ENCODE measurements around the gene FAM78B.
A peak's percentile ranks its signal among the peaks of the same experiment; 100 is the strongest.

Gene FAM78B

DNA sequence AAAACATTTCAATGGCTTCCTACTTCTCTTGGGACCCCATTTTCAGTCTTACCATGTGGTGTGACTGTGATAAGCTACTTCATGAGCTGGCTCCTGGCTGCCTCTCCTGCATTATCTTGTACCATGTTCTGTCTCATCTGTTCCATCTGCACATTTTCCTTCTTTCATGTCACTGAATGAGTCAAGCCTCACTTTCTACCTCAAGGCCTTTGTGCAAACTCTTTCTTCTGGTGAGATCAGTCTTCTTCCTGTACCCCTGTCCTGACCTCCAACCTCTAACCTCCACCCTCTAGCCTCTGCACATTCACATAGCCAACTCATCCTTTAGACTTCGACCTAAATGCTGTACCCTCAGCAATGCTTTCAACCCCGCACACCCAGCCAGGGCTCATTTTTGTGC, 9.6 kb upstream of the FAM78B start:
- no peaks in the 10 kb centered on the region for H3K9me3 ChIP-seq (ENCODE audit: control insufficient read depth, insufficient read depth, low read length)
- H3K36me3 ChIP-seq (ENCODE audit: control insufficient read depth, insufficient read depth, low read length): no peaks in the 10 kb centered on the region
- no peaks in the 10 kb centered on the region for H3K27me3 ChIP-seq (ENCODE audit: control insufficient read depth, insufficient read depth, low read length)
- H3K4me1 ChIP-seq (ENCODE audit: control insufficient read depth, insufficient read depth, low read length): peaks cover 9% of the 10 kb centered on the region
- no peak overlapping the region for H3K4me3 ChIP-seq (ENCODE audit: low read depth, low read length)
- no peak overlapping the region for H3K9ac ChIP-seq (ENCODE audit: low read depth, low read length)

GRCh38 chr1:166175032-166175431, 8.2 kb upstream of the FAM78B start:
- H3K4me3 ChIP-seq (ENCODE audit: low read depth, low read length): no peak overlapping the region
- H3K4me1 ChIP-seq (ENCODE audit: control insufficient read depth, insufficient read depth, low read length): peaks cover 14% of the 10 kb centered on the region
- no peak overlapping the region for H3K9ac ChIP-seq (ENCODE audit: low read depth, low read length)
- H3K36me3 ChIP-seq (ENCODE audit: control insufficient read depth, insufficient read depth, low read length): no peaks in the 10 kb centered on the region
- no peaks in the 10 kb centered on the region for H3K9me3 ChIP-seq (ENCODE audit: control insufficient read depth, insufficient read depth, low read length)
- H3K27me3 ChIP-seq (ENCODE audit: control insufficient read depth, insufficient read depth, low read length): no peaks in the 10 kb centered on the region

GRCh38 chr1:166174108-166174507, 7.3 kb upstream of the FAM78B start:
- Histone ChIP-seq H3K36me3 (ENCODE audit: control insufficient read depth, insufficient read depth, low read length) (no peaks in the 10 kb centered on the region), H3K4me3 (ENCODE audit: low read depth, low read length) (no peak overlapping the region), H3K4me1 (ENCODE audit: control insufficient read depth, insufficient read depth, low read length) (peaks cover 19% of the 10 kb centered on the region), H3K9me3 (ENCODE audit: control insufficient read depth, insufficient read depth, low read length) (no peaks in the 10 kb centered on the region), H3K9ac (ENCODE audit: low read depth, low read length) (no peak overlapping the region), H3K27me3 (ENCODE audit: control insufficient read depth, insufficient read depth, low read length) (no peaks in the 10 kb centered on the region)

DNA sequence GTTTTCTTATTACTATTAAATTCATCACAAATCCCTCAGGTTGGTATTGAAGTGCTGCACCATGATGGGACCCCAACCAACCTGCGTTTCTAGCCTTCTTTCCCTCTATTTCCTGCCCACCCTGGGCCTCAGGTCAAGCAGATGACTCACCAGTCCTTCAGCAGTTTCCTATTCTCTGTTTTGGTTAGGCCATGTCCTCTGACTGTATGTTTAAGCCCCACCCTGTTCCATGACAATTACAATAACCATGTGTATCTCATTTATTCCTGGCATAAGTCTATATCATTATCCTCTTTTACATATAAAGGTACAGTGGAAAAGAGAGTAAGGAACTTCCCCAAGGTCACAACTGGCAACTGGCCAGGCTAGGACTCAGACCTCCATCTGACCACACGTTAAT, 5.3 kb upstream of the FAM78B start:
- peaks cover 3% of the 10 kb centered on the region for H3K27me3 ChIP-seq (ENCODE audit: control insufficient read depth, insufficient read depth, low read length)
- H3K4me3 ChIP-seq (ENCODE audit: low read depth, low read length): no peak overlapping the region
- H3K9ac ChIP-seq (ENCODE audit: low read depth, low read length): no peak overlapping the region
- H3K9me3 ChIP-seq (ENCODE audit: control insufficient read depth, insufficient read depth, low read length): no peaks in the 10 kb centered on the region
- no peaks in the 10 kb centered on the region for H3K36me3 ChIP-seq (ENCODE audit: control insufficient read depth, insufficient read depth, low read length)
- peaks cover 22% of the 10 kb centered on the region for H3K4me1 ChIP-seq (ENCODE audit: control insufficient read depth, insufficient read depth, low read length)

DNA sequence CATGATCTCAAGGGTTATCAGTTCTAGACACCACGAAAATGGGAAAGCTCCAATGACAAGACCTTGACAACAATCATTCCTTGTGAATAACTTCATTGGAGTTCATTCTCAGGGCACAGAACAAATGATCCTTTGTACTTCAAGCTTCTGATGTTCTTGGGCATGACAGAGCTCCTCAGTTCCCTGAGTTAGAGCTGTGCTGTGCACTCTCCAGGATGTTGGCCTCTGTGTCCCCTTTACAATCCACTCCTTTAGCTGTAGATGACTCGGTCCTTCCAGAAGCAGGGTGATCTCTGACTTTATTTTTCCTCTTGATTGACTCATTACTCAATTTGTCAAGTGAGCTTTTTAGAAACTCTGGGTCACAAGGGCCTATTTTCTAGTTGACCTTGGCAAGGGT, 3.9 kb upstream of the FAM78B start:
- peaks cover 6% of the 10 kb centered on the region for H3K27me3 ChIP-seq (ENCODE audit: control insufficient read depth, insufficient read depth, low read length)
- no peak overlapping the region for H3K4me3 ChIP-seq (ENCODE audit: low read depth, low read length)
- H3K9me3 ChIP-seq (ENCODE audit: control insufficient read depth, insufficient read depth, low read length): no peaks in the 10 kb centered on the region
- peaks cover 22% of the 10 kb centered on the region for H3K4me1 ChIP-seq (ENCODE audit: control insufficient read depth, insufficient read depth, low read length)
- no peak overlapping the region for H3K9ac ChIP-seq (ENCODE audit: low read depth, low read length)
- H3K36me3 ChIP-seq (ENCODE audit: control insufficient read depth, insufficient read depth, low read length): no peaks in the 10 kb centered on the region

GRCh38 chr1:166170075-166170474, 3.3 kb upstream of the FAM78B start:
- Histone ChIP-seq H3K36me3 (ENCODE audit: control insufficient read depth, insufficient read depth, low read length) (no peaks in the 10 kb centered on the region), H3K27me3 (ENCODE audit: control insufficient read depth, insufficient read depth, low read length) (peaks cover 10% of the 10 kb centered on the region), H3K4me3 (ENCODE audit: low read depth, low read length) (no peak overlapping the region), H3K4me1 (ENCODE audit: control insufficient read depth, insufficient read depth, low read length) (peaks cover 22% of the 10 kb centered on the region), H3K9ac (ENCODE audit: low read depth, low read length) (no peak overlapping the region), H3K9me3 (ENCODE audit: control insufficient read depth, insufficient read depth, low read length) (no peaks in the 10 kb centered on the region)

- no peaks in the 10 kb centered on the region for H3K36me3 ChIP-seq (ENCODE audit: control insufficient read depth, insufficient read depth, low read length)
- no peak overlapping the region for H3K9ac ChIP-seq (ENCODE audit: low read depth, low read length)
- H3K27me3 ChIP-seq (ENCODE audit: control insufficient read depth, insufficient read depth, low read length): peaks cover 17% of the 10 kb centered on the region
- no peak overlapping the region for H3K4me3 ChIP-seq (ENCODE audit: low read depth, low read length)
- H3K9me3 ChIP-seq (ENCODE audit: control insufficient read depth, insufficient read depth, low read length): no peaks in the 10 kb centered on the region
- H3K4me1 ChIP-seq (ENCODE audit: control insufficient read depth, insufficient read depth, low read length): peaks cover 21% of the 10 kb centered on the region
These were observed 2.4 kb upstream of the FAM78B start for GRCh38 chr1:166169182-166169581.

DNA sequence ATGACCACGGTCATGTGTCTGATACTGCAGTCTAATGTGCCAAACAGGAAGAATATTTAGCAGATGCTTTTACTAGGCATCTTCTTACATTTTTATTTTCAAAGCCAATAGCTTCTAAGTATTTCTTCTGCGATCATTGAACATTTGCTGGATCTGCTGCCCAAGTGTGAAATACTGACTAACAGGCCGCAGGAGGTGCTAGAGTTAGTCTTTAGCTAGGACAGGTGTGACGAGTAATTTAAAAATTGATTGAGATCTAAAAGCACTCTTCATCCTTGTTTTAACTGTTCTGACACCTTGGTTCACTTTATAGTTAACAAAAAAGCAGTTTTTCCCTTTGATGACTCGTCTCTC, 748 bp upstream of the FAM78B start:
- H3K4me1 ChIP-seq (ENCODE audit: control insufficient read depth, insufficient read depth, low read length): peaks cover 15% of the 10 kb centered on the region
- H3K4me3 ChIP-seq (ENCODE audit: low read depth, low read length): peak overlapping the region; percentile 83
- H3K27me3 ChIP-seq (ENCODE audit: control insufficient read depth, insufficient read depth, low read length): peaks cover 32% of the 10 kb centered on the region
- no peaks in the 10 kb centered on the region for H3K9me3 ChIP-seq (ENCODE audit: control insufficient read depth, insufficient read depth, low read length)
- H3K36me3 ChIP-seq (ENCODE audit: control insufficient read depth, insufficient read depth, low read length): no peaks in the 10 kb centered on the region
- no peak overlapping the region for H3K9ac ChIP-seq (ENCODE audit: low read depth, low read length)

DNA sequence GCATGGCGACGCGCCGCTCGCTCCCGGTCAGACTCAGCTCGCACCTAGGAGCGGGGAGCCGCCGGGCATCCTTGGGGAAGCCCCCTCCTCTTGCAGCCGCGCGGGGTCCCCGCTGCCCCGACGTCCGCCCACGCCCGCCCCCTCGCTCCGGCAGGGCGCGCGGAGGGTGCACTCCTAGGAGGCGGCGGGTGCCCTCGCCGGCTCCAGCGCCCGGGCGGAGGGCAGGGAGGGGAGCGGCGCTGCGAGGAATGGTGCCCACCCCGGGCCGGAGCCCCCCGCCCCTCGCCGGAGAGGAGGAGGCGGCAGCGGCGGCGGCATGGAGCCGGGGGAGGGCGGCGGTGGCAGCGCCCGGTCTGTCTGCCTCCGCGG, 488 bp downstream of the FAM78B start:
- Histone ChIP-seq H3K9me3 (ENCODE audit: control insufficient read depth, insufficient read depth, low read length) (no peaks in the 10 kb centered on the region), H3K36me3 (ENCODE audit: control insufficient read depth, insufficient read depth, low read length) (no peaks in the 10 kb centered on the region), H3K27me3 (ENCODE audit: control insufficient read depth, insufficient read depth, low read length) (peaks cover 41% of the 10 kb centered on the region), H3K4me3 (ENCODE audit: low read depth, low read length) (peak overlapping the region; percentile 72), H3K4me1 (ENCODE audit: control insufficient read depth, insufficient read depth, low read length) (peaks cover 15% of the 10 kb centered on the region), H3K9ac (ENCODE audit: low read depth, low read length) (no peak overlapping the region)

- peaks cover 41% of the 10 kb centered on the region for H3K27me3 ChIP-seq (ENCODE audit: control insufficient read depth, insufficient read depth, low read length)
- H3K4me3 ChIP-seq (ENCODE audit: low read depth, low read length): peak overlapping the region; percentile 72
These were observed 1.0 kb downstream of the FAM78B start for GRCh38 chr1:166165661-166166328.

DNA sequence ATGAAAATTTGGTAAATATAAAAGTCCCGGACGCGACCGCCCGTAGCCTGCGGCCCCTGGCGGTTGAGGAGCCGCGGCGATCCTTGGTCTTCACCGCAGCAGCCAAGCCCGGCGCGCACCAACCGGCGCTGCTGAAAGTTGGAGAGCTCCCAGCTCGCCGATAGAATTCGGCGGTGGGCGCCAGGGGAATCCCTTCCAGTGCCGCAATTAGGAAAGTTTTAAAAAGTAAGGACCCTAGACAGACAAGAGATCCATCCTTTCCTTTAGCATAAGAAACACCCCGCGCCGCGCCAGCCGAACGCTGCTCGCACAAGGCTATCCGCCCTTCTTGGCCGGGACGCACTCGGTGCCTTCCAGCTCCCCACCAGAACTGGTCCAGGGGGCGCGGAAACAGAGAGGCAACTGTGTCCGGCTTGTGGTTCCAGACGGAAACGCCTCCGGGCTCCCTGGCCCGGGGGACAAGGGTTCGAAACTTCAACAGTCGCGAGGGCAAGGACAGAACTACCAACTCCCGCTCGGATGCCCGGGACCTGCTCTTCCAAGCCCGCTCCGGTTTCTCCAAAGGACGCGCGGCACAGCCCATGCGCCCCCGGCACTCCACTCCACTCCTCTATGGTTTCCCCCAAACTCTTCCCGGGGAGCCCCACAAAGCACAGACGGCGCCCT, 1.7 kb downstream of the FAM78B start:
- Histone ChIP-seq H3K27me3 (ENCODE audit: control insufficient read depth, insufficient read depth, low read length) (peaks cover 41% of the 10 kb centered on the region), H3K9ac (ENCODE audit: low read depth, low read length) (no peak overlapping the region), H3K9me3 (ENCODE audit: control insufficient read depth, insufficient read depth, low read length) (no peaks in the 10 kb centered on the region), H3K36me3 (ENCODE audit: control insufficient read depth, insufficient read depth, low read length) (no peaks in the 10 kb centered on the region), H3K4me1 (ENCODE audit: control insufficient read depth, insufficient read depth, low read length) (peaks cover 12% of the 10 kb centered on the region), H3K4me3 (ENCODE audit: low read depth, low read length) (peak overlapping the region; percentile 72)

More at GRCh38 chr1:166165661-166166328, 1.0 kb downstream of the FAM78B start:
- Histone ChIP-seq H3K9me3 (ENCODE audit: control insufficient read depth, insufficient read depth, low read length) (no peaks in the 10 kb centered on the region), H3K9ac (ENCODE audit: low read depth, low read length) (no peak overlapping the region), H3K4me1 (ENCODE audit: control insufficient read depth, insufficient read depth, low read length) (peaks cover 15% of the 10 kb centered on the region), H3K36me3 (ENCODE audit: control insufficient read depth, insufficient read depth, low read length) (no peaks in the 10 kb centered on the region)

- peaks cover 41% of the 10 kb centered on the region for H3K27me3 ChIP-seq (ENCODE audit: control insufficient read depth, insufficient read depth, low read length)
- H3K9me3 ChIP-seq (ENCODE audit: control insufficient read depth, insufficient read depth, low read length): no peaks in the 10 kb centered on the region
- H3K36me3 ChIP-seq (ENCODE audit: control insufficient read depth, insufficient read depth, low read length): no peaks in the 10 kb centered on the region
- H3K4me3 ChIP-seq (ENCODE audit: low read depth, low read length): peak overlapping the region; percentile 72
- H3K9ac ChIP-seq (ENCODE audit: low read depth, low read length): no peak overlapping the region
- peaks cover 10% of the 10 kb centered on the region for H3K4me1 ChIP-seq (ENCODE audit: control insufficient read depth, insufficient read depth, low read length)
These were observed 2.2 kb downstream of the FAM78B start for GRCh38 chr1:166164646-166164994.

All from iPS-15b (cell line).